Left renal pelvis (tissue), 4 donors: ENCODE results near the gene PDIK1L. TPM values are rescaled to one million over a fixed set of nuclear protein-coding genes. Genes with fewer than 3 reads are reported as not detected.
"Not testable (repeated sequence)": the region's sequence is repeated elsewhere in the genome, so short reads cannot be mapped to it uniquely, and the experiment has no call there.

Experiments
- DNase-seq, 4 donors: peaks; one replicate each; pipeline ENCODE4 v3.0.0-alpha.2; 2013; ENCODE audit warnings: low read depth in 4 of 4, low spot score in 3 of 4
- polyA plus RNA-seq, 4 donors: library from polyadenylated mRNA; unstranded; fragments of 120-200 nt; gene quantifications; one replicate each; pipeline ENCODE4 v1.2.1, GENCODE V29; 2013; ENCODE audit not compliant: insufficient read length in 4 of 4

The PDIK1L gene
- polyA plus RNA-seq, 4 donors: 16.5 to 22.8 (median 19.8) TPM

DNA sequence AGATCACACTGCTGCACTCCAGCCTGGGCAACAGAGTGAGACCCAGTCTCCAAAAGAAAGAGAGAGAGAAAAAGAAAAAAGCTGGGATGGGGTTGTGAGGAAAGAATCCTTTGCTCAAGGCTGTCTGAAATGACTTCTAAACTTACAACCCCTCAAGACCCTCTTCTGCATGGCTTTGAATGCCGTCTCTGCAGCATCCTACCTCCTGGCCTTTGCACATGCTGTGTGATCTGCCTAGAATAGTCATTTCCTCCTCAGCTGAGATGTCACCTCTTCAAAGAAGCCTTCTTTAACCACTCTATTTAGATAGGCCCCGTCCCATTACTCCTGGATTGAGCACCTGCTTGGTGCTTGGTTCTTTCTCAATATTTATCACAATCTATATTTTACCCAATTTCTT, 26.8 kb upstream of the PDIK1L start:
- no peak for DNase-seq

DNA sequence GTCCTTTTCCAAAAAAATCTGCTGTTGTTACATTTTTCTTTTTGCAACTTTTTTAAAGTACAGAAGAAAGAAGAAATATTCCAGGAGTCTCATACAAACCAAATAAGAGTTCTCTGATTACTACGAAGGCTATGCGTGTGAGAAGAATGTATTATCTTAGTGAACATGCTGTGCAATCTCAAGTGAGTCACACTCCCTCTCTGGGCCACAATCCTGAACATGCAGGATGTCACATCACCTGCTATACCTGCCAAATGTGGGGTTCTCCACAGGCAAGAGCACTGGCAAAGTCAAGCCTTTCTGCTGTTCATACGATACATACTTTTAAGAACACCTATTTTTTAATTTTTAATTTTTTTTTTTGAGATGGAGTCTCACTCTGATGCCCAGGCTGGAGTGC, 22.5 kb upstream of the PDIK1L start:
- DNase-seq: no peak

DNA sequence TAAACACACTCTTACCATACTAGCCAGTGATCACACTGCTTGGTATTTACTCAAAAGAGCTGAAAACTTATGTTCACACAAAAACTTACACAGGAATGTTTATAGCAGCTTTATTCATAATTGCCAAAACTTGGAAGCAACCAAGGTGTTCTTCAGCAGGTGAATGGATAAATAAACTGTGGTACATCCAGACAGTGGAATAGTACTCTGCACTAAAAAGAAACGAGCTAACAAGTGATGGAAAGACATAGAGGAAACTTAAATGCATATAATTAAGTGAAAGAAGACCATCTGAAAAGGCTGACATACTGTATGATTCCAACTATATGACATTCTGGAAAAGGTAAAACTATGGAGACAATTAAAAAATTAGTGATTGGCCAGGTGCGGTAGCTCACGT, 20.7 kb upstream of the PDIK1L start:
- no peak for DNase-seq

DNA sequence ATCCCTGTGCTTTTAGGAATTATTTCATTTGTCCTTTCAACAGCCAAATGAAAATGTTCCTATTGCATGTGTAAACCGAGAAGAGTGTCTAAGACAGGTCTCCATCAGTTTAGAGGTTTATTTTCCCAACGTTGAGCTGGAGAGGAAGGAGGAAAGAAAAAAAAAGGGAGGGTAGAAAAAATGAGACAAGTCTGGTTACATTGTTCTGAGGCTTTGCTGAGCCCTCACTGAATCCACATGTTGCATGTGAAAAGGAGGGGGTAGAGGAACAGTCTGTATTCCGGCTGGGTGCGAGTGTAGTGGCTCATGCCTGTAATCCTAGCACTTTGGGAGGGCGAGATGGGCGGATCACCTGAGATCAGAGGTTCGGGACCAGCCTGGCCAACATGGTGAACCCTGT, 19.2 kb upstream of the PDIK1L start:
- DNase-seq: no peak

DNA sequence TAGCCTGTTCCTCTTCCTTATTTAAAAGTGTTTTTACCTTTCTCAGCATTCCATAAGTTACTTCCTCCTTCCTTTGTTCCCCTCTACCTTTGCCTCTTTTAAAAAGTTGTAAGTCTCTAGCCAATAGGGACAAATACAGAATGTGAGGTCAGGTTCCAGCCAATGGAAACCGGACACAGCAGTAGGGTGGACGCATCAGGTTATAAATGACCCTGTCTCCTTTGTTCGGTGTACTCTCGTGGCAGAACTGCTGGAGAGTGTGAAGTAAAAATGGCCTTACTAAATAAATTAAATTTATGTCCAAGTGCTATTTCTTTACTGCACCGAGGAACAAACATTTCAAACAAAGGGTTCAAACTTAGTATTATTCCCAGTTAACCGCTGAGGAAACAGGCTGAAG, 18.1 kb upstream of the PDIK1L start:
- DNase-seq: not testable (repeated sequence)

DNA sequence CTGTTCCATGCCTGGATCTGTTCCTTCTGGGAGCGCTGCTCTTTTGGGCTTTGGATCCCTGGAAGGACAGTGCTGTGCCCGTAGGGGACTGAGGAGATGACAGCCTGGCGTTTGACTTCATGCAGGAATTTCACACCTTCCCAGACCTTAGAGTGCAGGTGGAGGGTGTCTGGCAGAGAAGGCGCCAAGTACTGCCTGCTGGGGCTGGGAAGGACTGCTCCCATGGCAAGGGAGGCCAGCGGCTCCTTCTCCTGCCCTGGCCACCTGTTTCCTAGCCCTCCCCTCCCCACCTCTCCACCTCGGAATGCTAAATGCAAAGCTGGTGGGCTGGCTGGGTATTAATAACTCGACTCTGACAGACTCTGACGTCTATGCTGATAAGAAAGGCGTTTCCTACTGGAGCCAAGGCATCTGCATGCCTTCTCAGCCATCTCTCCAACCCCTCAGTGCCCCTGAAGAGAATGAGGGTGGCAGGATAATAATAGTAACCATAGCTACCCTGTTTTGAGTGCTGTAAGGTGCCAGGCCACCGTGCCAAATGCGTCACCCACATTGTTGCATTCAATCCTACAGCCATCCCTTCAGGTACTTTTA, 17.5 kb upstream of the PDIK1L start:
- DNase-seq: no peak

DNA sequence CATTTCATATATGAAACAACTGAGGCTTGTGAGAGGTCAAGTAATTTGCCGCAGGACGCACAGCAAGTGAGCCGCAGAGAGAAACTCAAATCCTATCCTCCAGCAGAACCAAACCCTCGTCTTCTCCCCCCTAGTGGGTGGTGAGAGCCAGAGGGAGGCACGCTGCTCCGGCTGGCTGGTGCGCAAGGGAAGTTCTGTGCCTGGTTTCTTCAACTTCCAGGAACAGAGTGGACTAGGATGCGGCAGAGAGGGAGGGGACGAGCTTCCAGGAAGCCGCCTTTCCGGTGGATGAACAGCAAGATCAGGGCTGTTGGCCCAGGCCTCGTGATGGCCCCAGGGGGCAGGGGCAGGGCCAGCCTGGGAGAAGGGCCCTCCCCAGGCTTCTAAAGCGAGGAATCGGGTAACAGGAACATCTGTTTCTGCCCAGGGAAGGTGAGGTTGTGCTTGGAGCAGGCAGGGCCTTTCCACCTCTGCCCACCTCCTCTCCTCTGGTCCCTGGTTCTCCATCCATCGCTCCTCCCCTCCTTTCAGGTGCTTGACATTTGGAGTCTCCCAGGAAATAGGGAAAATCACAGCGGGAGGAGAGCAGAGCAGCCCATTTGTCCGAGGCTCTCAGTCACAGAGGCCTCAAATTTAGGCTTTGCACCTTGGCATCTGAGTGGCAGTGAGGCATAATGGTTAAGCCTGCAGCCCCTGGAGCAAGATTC, 16.8 kb upstream of the PDIK1L start:
- DNase-seq: peak in 2 of 4 donors; percentile 5 to 14

DNA sequence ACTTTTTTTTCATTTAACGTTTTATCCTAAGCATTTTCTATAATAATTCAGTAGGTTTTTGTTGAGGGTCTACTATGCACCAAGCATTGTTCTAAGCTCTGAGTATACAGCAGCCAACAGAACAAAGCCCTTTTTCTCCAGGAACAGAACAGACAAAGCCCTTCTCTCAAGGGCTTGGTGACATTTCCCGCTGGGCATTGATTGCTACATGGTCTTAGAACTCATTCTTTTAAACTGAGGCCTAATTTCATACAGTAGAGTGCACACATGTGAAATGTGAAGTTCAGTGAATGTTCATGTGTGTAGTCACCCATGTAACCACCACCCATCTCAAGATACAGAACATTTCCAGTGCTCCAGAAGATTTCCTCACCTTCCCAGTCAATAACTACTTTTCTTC, 15.2 kb upstream of the PDIK1L start:
- no peak for DNase-seq

DNA sequence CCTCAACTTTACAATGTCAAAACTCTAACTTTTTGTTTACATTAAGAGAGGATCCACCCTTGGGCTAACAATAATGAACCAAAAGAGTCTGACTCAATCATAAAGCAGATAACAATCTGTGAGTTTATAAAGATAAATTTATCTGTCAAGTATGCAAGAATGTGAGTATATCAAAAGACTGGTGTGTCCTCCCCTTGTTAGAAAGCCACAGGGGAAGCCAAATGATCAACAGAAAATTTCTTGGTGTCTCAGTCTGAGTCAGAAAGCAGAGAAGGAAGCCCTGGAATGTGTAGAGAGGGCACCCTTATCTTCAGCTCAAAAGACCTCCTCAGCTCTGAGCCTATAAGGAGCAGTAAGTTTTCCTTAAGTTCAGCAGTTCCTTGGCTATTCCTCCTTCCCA, 13.9 kb upstream of the PDIK1L start:
- DNase-seq: no peak

DNA sequence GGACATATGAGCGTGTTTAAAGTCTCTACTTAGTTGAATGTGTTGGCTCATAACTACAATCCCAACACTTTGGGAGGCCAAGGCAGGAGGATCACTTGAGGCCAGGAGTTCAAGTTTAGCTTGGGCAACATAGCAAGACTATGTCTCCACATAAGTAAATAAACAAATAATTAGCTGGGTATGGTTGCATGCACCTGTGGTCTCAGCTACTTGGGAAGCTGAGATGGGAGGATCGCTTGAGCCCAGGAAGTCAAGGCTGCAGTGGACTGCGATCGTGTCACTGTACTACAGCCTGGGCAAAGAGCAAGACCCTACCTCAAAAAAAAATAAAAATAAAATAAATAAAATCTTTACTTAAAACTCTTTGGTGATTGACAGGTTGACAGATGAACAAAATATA, 13.0 kb upstream of the PDIK1L start:
- no peak for DNase-seq

DNA sequence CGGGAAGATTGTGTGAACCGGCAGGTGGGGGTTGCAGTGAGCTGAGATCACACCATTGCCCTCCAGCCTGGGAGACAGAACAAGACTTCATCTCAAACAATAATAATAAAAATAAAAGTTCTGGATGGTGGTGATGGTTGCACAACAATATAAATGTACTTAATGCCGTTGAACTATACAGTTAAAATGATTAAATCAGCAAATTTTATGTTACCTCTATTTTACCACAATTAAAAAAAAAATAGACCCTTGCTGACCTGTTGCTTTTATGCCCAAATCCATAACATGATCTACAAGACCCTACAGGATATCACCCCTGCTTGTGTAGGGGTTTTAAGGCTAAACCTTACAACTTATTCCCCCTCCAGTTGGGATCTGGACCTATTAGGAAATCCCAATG, 11.8 kb upstream of the PDIK1L start:
- DNase-seq: no peak

DNA sequence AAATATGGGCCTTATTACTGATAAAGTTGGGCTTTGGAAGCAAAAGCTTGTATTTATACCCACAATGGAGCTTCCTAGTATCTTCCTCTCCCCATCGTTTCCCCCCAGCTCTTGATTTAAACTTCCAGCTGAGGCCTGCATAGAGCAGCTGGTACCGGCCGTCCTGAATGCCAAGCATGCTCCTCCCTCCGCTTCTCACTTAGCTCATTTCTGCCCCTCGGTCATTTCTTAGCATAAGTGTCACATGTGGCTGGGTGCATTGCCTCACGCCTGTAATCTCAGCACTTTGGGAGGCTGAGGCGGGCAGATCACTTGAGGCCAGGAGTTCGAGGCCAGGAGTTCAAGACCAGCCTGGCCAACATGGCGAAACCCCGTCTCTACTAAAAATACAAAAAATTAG, 11.4 kb upstream of the PDIK1L start:
- not testable (repeated sequence) for DNase-seq

DNA sequence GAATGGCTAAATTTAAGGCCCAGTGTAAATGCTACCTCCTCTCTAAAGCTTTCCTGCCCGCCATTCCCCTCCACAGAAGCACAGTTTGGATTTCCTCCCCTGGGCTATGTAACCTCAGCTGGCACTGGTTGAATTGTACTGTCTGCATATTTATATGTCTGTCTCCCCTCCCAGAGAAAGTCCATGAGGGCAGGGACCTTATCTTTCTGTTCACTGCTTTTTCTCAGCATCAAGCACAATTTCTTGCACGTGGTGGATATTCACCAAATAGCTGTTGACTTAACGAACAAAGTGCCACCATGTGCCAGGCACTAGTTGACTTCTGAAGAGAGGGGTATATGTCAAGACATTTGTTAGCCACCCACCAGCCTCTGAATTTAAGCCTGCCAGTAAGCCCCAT, 9.5 kb upstream of the PDIK1L start:
- no peak for DNase-seq

DNA sequence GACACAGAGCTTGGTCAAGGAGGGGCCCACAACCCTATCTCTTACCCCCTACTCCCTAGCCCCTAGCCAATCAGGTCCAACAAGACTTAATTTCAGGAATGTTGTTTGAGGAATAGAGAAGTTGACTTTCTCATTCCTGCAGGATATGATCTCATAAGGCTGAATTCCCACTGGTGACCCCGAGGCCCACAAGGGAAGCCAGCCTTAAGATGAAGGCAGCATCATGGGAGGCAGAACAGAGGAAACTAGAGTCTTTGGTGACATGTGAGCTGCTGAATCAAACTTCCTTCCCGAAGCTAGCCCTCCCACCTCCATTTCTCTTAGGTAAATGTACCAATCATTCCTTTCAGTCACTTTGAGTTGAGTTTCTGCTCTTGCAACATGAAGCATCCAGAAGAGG, 9.1 kb upstream of the PDIK1L start:
- DNase-seq: no peak

DNA sequence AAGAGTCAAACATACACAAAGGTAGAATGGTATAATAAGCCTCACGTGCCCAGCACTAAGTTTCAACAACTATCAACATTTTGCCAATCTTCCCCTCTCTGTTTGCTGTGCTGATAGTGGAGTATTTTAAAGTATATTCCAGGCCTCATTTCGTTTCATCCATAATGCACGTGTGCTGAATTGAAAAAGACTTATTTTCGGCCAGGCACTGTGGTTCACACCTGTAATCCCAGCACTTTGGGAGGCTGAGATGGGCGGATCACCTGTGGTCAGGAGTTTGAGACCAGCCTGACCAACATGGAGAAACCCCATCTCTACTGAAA, 6.4 kb upstream of the PDIK1L start:
- DNase-seq: not testable (repeated sequence)

DNA sequence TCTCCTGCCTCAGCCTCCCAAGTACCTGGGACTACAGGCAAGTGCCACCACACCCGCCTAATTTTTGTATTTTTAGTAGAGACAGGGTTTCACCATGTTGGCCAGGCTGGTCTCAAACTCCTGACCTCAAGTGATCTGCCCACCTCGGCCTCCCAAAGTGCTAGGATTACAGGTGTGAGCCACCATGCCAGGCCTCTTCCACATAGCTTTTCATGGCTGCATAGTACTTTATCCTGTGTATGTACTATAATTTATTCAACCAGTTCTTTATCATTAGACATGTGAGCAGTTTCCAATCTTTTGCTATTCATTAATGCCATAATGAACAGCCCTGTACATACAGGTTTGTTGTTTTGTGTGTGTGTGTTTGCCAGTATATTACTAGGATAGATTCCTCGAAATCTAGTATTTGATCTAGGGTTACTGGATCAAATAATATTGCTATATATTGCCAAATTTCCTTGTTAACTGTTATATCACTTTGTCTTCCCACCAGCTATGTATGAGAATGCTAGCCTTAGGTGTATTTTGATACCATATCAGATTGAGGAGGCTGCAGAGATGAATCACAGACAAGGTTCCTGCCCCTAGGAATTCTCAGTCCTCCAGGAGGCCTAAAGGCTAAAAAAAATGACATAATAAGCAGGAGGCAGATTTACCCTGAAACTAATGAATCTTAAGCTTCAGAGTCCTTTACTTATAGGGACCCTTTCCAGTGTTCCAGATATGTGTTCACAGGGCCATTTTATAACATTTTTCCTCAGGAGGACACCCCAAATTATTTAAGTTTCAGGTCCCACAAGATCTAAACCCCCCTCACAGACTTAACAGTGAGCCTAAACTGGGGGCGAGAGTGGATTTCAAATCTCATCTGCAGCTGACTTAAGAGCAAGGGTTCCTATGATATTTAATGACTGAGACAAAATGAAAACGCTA, 2.1 kb upstream of the PDIK1L start:
- DNase-seq: no peak

DNA sequence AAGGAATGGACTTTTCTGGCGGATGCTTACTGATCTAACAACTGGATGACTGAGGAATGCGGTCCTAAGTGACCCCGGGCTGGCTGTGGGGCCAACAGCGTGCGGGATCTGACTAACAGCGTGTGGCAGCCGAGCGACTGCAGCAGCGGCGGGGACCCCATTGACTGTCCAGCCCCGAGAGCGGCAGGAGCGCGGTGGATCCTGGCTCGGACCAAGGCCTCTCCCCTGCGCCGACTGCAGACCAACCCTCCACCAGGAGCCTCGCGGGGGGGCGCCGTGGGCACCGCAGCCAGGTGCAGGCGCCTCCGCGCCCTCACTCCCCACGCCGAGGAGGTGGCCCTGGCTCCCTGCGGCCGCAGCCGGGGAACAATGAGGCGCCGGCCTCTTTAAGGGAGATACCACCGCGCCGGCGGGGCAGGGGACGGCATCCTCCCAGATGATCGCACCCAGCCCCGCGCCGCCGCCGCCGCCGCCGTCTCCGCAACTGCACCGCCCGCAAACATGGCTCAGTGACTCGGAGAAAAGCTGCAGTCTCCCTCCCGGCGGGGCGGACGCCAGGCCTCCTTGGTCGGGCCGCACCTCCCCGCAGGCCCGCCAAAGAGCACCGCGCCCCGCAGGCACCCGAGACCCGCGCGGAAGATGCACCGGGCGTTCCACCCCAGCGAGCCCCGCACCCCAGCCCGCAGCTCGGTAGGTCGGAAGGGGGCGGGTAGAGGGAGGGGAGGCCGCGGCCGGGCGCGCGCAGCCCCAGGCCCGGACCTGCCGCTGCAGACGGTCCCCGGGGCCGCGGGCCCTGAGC, 694 bp upstream of the PDIK1L start:
- DNase-seq: peak; percentile 39 to 71 (median 56)

DNA sequence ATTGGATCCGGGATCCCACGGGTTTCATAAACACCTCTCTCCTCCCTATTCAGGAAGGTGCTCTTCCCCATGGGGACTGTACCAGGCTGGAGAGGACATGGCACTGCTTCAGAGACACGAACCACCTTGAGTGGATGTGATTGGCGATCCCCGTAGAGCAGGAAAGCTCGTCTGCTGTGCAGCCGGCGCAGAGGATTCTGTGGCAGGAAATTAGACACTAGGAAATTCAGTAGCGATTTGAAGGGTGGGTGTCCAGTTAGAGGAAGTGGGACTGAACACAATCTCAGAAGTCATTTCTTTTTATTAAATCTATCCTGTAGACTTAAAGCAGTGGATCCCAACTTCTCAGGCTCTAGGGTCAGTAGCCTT, 767 bp downstream of the PDIK1L start:
- no peak for DNase-seq

DNA sequence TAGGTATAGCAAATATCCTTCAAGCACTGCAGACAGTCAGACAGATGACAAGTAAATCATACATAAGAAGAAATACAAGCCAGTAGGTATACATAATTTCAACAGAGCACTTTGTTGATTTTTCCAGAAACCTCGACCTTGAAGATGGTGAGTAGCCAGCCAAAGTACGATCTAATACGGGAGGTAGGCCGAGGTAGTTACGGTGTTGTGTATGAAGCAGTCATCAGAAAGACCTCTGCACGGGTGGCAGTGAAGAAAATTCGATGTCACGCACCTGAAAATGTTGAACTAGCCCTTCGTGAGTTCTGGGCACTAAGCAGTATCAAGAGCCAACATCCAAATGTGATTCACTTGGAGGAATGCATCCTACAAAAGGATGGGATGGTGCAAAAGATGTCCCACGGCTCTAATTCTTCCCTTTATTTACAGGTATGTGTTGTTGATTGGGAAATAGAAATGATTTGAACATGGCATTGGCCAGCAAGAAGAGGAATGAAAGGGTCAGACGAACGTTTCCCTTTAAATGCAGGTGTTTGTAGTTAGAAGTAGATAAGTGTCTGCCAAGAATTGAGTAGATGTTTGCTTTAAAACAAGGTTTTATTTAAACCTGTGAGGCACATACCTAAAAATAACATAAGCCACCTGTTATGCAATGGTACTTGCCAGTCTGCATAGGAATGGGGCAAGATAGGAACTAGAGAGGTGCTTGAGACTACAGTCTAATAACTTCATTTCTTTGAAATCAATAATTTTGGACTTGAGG, 2.7 kb downstream of the PDIK1L start:
- no peak for DNase-seq

DNA sequence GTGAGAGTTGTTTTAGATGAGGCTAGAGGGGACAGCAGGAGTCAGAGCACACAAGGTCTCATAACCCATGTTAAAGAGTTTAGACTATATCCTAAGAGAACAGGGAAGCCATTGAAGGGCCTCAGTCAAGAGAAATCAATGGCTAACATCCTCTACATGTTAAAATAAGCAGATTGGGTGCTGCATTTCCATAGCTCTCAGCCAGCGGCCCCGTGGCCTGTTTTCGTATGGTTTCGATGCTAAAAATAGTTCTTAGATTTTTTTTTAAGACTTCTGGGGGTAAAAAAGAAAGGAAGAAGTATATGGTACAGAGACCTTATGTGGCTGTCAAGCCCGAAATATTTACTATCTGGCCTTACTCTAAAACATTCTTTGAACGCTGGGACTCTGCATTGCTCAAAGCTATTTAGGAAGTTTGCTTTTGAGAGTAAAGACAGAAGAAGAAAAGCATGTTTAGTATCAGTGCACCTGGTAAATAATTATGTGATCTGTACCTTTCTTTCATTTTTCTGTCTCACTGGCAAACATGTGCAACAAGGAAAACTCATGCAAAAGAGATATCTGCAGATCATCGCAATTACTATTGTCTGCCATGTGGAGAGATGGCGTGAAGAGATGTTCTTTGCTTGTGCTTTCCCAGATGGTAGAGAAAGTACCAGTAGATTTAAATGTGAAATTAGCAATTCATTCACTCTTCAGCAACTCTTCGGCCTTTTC, 8.4 kb downstream of the PDIK1L start:
- DNase-seq: no peak
